Ishikawa (cell line): ENCODE results near the gene GZF1.

ENCODE experiments used
- CEBPB ChIP-seq: IDR thresholded peaks from 2 replicates; pipeline ENCODE4 v1.6.1; 2012
- CREB1 ChIP-seq: IDR thresholded peaks from 2 replicates; pipeline ENCODE4 v1.6.1; 2012; ENCODE audit warnings: low read depth
- EGR1 ChIP-seq: IDR thresholded peaks from 2 replicates; pipeline ENCODE4 v1.6.1; 2012
- EP300 ChIP-seq: IDR thresholded peaks from 2 replicates; pipeline ENCODE4 v1.6.1; 2012; ENCODE audit warnings: borderline replicate concordance
- FOXM1 ChIP-seq: IDR thresholded peaks from 2 replicates; pipeline ENCODE4 v1.6.1; 2012; ENCODE audit warnings: low read depth, borderline replicate concordance
- RAD21 ChIP-seq: IDR thresholded peaks from 2 replicates; pipeline ENCODE4 v1.6.1; 2012; ENCODE audit warnings: low read depth
- TAF1 ChIP-seq: IDR thresholded peaks from 2 replicates; pipeline ENCODE4 v1.6.1; 2012; ENCODE audit warnings: low read depth, mild to moderate bottlenecking
- YY1 ChIP-seq: IDR thresholded peaks from 2 replicates; pipeline ENCODE4 v1.6.1; 2012; ENCODE audit warnings: low read depth
- ZBTB7A ChIP-seq: IDR thresholded peaks from 2 replicates; pipeline ENCODE4 v1.6.1; 2012; ENCODE audit warnings: low read depth
- TF ChIP-seq, protein P1 (sequence below): IDR thresholded peaks from 2 replicates; pipeline ENCODE4 v1.6.1; 2012
- TF ChIP-seq, protein P2 (sequence below): IDR thresholded peaks from 2 replicates; pipeline ENCODE4 v1.6.1; 2012
- TF ChIP-seq, protein P3 (sequence below): IDR thresholded peaks from 2 replicates; pipeline ENCODE4 v1.6.1; 2012; ENCODE audit warnings: low read depth, mild to moderate bottlenecking

DNA sequence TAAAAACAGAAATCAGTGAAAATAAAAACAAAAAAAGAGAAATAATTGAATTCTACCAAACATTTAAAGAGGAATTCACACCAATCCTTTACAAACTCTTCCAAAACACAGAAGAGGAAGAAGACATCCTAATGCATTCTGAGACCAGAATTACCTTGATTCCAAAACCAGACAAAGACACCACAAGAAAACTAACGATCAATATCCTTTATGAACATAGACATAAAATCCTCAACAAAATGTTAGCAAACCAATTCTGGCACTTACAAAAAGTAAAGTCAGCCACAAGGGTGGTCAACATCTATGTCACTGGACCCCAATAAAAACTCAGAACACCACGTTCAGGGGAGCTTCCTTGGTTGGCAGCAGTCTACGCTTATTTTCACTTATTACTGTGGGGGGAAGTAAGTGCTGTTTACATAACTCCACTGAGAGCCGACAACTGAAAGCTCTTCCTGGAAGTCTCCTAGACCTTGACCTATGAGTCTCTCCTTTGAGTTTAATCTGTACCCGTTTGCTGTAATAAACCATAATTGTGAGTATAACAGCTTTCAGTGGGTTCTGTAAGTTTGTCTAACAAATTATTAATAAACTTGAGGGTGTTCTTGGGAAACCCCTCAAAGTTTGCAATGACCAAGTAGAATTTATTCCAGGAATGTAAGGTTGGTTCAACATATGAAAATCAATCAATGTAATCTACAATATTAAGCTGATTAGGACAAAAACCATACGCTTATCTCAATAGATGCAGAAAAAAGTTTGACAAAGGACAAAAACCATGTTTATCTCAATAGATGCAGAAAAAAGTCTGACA is 24.5 kb downstream of the GZF1 start:
- TF ChIP-seq YY1, result no peak
- TF ChIP-seq EP300, result no peak
- TF ChIP-seq, protein P1, sequence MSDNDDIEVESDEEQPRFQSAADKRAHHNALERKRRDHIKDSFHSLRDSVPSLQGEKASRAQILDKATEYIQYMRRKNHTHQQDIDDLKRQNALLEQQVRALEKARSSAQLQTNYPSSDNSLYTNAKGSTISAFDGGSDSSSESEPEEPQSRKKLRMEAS, result no peak
- no peak for TF ChIP-seq EGR1
- TF ChIP-seq CEBPB, result no peak
- no peak for TF ChIP-seq CREB1
- no peak for TF ChIP-seq RAD21
- TF ChIP-seq TAF1, result no peak
- no peak for TF ChIP-seq FOXM1
- TF ChIP-seq, protein P2, sequence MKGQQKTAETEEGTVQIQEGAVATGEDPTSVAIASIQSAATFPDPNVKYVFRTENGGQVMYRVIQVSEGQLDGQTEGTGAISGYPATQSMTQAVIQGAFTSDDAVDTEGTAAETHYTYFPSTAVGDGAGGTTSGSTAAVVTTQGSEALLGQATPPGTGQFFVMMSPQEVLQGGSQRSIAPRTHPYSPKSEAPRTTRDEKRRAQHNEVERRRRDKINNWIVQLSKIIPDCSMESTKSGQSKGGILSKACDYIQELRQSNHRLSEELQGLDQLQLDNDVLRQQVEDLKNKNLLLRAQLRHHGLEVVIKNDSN, result no peak
- no peak for TF ChIP-seq ZBTB7A
- TF ChIP-seq, protein P3, sequence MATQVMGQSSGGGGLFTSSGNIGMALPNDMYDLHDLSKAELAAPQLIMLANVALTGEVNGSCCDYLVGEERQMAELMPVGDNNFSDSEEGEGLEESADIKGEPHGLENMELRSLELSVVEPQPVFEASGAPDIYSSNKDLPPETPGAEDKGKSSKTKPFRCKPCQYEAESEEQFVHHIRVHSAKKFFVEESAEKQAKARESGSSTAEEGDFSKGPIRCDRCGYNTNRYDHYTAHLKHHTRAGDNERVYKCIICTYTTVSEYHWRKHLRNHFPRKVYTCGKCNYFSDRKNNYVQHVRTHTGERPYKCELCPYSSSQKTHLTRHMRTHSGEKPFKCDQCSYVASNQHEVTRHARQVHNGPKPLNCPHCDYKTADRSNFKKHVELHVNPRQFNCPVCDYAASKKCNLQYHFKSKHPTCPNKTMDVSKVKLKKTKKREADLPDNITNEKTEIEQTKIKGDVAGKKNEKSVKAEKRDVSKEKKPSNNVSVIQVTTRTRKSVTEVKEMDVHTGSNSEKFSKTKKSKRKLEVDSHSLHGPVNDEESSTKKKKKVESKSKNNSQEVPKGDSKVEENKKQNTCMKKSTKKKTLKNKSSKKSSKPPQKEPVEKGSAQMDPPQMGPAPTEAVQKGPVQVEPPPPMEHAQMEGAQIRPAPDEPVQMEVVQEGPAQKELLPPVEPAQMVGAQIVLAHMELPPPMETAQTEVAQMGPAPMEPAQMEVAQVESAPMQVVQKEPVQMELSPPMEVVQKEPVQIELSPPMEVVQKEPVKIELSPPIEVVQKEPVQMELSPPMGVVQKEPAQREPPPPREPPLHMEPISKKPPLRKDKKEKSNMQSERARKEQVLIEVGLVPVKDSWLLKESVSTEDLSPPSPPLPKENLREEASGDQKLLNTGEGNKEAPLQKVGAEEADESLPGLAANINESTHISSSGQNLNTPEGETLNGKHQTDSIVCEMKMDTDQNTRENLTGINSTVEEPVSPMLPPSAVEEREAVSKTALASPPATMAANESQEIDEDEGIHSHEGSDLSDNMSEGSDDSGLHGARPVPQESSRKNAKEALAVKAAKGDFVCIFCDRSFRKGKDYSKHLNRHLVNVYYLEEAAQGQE, result no peak
